Islet of Langerhans (tissue), 1 donor: ENCODE data around the gene MECR.
"Not testable (repeated sequence)": the region's sequence is repeated elsewhere in the genome, so short reads cannot be mapped to it uniquely, and the experiment has no call there.

Source experiments
- FAIRE-seq: peaks from one replicate; lab custom pipeline; 2011; peaks lifted over from hg19 to GRCh38; lab: Jason Lieb, UNC

The MECR gene

DNA sequence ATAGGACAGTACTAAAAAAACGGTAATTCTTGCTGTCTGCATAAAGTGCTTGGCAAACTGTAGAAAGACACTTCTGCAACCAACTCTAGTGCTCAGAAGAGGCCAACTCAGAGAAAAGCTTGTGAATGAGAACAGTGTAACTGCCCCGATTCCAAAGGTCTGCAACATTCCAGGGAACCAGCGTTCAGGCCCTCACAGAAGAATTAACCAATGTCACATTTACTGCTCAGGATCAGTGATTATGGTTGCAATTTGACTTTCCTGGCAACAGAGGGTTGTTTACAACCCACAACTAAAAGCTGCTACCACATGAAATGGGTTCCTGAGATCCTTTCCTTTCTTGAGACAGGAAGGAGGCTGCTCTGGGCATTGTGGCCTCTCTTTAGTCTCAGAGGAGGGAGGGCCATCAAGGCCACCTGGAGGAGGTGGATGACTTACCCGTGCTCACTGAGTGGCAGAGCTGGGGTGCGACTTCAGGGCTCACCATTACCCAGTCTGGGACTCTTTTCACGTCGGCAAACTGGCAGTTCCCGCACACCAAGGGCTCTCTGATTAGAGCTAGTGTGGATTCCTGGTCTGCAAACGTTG, 64.3 kb downstream of the MECR start:
- no peak for FAIRE-seq

GRCh38 chr1:29164588-29164987, 66.1 kb downstream of the MECR start:
- no peak for FAIRE-seq

- no peak for FAIRE-seq
Measured at GRCh38 chr1:29162476-29163138, 68.1 kb downstream of the MECR start.

DNA sequence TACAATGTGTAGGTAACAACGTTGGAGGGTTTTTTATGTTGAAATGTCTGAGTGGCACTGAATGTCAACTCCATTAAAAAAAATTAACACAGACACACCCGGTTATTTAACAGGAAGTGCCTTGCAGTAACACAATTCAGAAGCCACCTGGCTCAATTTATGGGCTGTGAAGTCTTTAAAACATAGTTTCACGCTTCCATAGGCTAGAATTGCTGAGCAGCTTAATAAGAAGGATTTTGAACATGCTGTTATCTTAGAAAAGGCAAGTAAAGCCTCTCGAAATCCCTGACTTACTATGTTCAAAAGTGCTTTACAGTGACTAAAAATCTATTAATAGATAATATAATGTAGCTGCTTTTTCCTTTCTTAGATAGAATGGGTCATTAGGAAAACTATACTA, 68.7 kb downstream of the MECR start:
- FAIRE-seq: no peak

GRCh38 chr1:29159773-29160172, 71.0 kb downstream of the MECR start:
- FAIRE-seq: no peak

GRCh38 chr1:29157269-29157601, 73.5 kb downstream of the MECR start:
- no peak for FAIRE-seq

- peak; percentile 45 for FAIRE-seq
Measured at GRCh38 chr1:29156543-29157268, 74.0 kb downstream of the MECR start.

DNA sequence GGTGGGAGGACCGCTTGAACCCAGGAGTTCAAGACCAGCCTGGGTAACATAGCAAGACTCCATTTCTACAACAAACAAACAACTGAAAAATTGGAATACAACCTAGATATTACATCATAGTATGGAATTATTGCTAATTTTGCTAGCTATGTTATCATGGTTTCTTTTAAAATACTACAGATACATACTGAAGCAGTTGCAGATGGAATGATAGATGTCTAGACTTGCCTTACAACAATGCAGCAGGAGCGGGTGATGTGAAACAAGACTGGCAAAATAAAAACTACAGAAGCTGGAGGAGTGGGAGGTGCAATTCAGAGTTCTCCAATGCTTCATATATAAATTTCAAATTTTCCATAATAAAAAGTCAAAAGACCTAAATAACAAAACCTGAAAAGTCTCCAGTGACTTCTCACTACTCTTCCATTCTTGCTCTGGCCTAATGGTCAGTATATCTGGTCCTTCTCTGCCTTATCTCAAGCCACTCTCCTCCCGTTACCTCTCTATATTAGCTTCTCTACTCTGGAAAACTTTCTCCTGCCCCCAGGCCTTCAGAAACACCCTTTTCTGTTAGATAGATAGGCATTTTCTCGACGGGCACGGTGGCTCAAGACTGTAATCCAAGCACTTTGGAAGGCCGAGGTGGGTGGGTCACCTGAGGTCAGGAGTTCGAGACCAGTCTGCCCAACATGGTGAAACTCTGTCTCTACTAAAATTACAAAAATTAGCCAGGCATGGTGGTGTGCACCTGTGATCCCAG, 78.5 kb downstream of the MECR start:
- FAIRE-seq: no peak

- FAIRE-seq: not testable (repeated sequence)
Measured at GRCh38 chr1:29150346-29150745, 80.4 kb downstream of the MECR start.

GRCh38 chr1:29148656-29149491, 81.9 kb downstream of the MECR start:
- no peak for FAIRE-seq

DNA sequence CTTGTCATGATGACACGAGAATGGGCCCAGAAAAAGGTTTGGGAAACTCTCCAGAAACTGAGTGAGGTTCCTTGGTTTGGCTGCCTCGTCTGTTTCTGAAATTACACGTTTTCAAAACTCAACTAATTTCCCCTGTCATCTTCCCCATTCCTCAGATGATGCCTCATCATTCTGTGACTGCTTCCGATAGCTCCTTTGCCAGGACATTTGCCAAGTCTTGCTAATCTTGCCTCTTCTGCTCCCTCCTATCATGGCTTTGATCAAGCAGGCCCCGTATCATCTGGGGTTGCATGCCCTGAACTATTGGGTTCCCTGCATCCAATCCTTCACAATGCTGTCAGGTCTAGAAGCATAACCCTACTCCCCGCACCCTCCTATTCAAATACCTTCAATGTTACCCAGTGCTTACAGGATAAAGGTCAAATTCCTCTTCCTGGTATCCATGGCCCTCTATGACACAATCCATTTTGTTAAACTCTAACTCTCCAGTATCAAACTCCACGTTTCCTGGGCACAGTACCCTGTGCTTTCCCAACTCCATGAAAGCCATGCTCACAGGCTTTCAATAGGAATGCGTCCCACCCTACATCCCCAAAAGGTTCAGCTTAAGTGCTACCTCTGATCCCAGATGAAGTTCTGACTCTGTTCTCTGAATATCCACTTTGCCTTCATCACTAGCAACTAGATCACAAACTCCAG, 84.8 kb downstream of the MECR start:
- FAIRE-seq: no peak

DNA sequence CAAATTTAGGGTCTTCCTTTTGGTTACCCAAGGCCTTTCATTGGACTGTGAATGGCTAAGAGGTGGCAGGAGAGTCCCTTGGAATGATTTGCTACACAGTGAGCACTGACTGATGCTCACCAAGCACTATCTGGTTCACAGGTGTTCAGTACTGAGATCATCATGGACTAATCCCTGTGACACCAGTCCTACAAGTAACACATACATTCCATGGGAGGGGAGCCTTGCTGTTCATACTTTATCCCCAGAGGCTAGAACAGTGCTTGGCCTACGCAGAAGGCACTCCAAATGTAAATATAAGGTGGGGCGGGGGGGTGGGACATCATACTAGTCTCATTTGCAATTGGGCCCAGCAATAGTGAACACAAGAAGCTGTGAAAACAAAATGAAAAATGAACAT, 86.6 kb downstream of the MECR start:
- FAIRE-seq: no peak

- FAIRE-seq: no peak
Measured at GRCh38 chr1:29142714-29143113, 88.0 kb downstream of the MECR start.
